H9 (cell line): ENCODE measurements around the gene LPAR1. TPM values are rescaled to one million over a fixed set of nuclear protein-coding genes. Genes with fewer than 3 reads are reported as not detected.

Experiments
- DNase-seq: peaks from one replicate; pipeline ENCODE4 v3.0.0-alpha.2; 2017
- H2AFZ ChIP-seq: one replicate; pipeline ENCODE4 v1.6.1; 2013; ENCODE audit warnings: mild to moderate bottlenecking, low read length, control low read depth, moderate library complexity
- H2AK5ac ChIP-seq: 2 replicates; pipeline ENCODE4 v1.6.1; 2013; ENCODE audit warnings: low read length, control low read depth, mixed read lengths; ENCODE audit not compliant: insufficient read length
- H2BK120ac ChIP-seq: one replicate; pipeline ENCODE4 v1.6.1; 2013; ENCODE audit warnings: low read depth, mild to moderate bottlenecking, low read length, control low read depth, inconsistent platforms; ENCODE audit not compliant: poor library complexity, severe bottlenecking
- H2BK12ac ChIP-seq: 2 replicates; pipeline ENCODE4 v1.6.1; 2013; ENCODE audit warnings: low read length, control low read depth, mixed read lengths, low read depth; ENCODE audit not compliant: insufficient read length
- H2BK15ac ChIP-seq: 2 replicates; pipeline ENCODE4 v1.6.1; 2013; ENCODE audit warnings: low read depth, low read length, control low read depth
- H2BK20ac ChIP-seq: one replicate; pipeline ENCODE4 v1.6.1; 2013; ENCODE audit warnings: low read depth, mild to moderate bottlenecking, low read length, control low read depth, inconsistent platforms; ENCODE audit not compliant: poor library complexity, severe bottlenecking
- H2BK5ac ChIP-seq: 2 replicates; pipeline ENCODE4 v1.6.1; 2013; ENCODE audit warnings: low read length, control low read depth, mixed read lengths; ENCODE audit not compliant: insufficient read length
- H3K14ac ChIP-seq: 2 replicates; pipeline ENCODE4 v1.6.1; 2013; ENCODE audit warnings: low read length, control low read depth; ENCODE audit not compliant: insufficient read depth
- H3K18ac ChIP-seq: 2 replicates; pipeline ENCODE4 v1.6.1; 2013; ENCODE audit warnings: low read depth, mild to moderate bottlenecking, mixed read lengths, low read length, control low read depth; ENCODE audit not compliant: insufficient read length
- H3K23ac ChIP-seq: 2 replicates; pipeline ENCODE4 v1.6.1; 2013; ENCODE audit warnings: low read length, control low read depth, mixed read lengths, low read depth; ENCODE audit not compliant: insufficient read length
- H3K23me2 ChIP-seq: 2 replicates; pipeline ENCODE4 v1.6.1; 2013; ENCODE audit warnings: low read depth, mild to moderate bottlenecking, mixed read lengths, low read length, control low read depth; ENCODE audit not compliant: insufficient read length, poor library complexity, severe bottlenecking
- H3K27ac ChIP-seq: 2 replicates; pipeline ENCODE4 v1.5.1; 2013; ENCODE audit warnings: low read length, control low read depth, mixed read lengths, low read depth; ENCODE audit not compliant: insufficient read length
- H3K27me3 ChIP-seq: 2 replicates; pipeline ENCODE4 v1.6.1; 2013; ENCODE audit warnings: low read length, control low read depth, inconsistent platforms; ENCODE audit not compliant: insufficient read depth
- H3K4ac ChIP-seq: 2 replicates; pipeline ENCODE4 v1.6.1; 2013; ENCODE audit warnings: low read depth, mild to moderate bottlenecking, control low read depth, inconsistent platforms, low read length, moderate library complexity
- H3K4me1 ChIP-seq: 2 replicates; pipeline ENCODE4 v1.6.1; 2013; ENCODE audit warnings: low read length, control low read depth, inconsistent platforms; ENCODE audit not compliant: insufficient read depth
- H3K4me2 ChIP-seq: 2 replicates; pipeline ENCODE4 v1.6.1; 2013; ENCODE audit warnings: low read length, control low read depth, mixed read lengths; ENCODE audit not compliant: insufficient read length, insufficient read depth
- H3K56ac ChIP-seq: 2 replicates; pipeline ENCODE4 v1.6.1; 2013; ENCODE audit warnings: low read depth, mild to moderate bottlenecking, mixed read lengths, low read length, control low read depth; ENCODE audit not compliant: insufficient read length
- H3K79me1 ChIP-seq: 2 replicates; pipeline ENCODE4 v1.6.1; 2013; ENCODE audit warnings: low read depth, mild to moderate bottlenecking, moderate library complexity, low read length, control low read depth, inconsistent platforms; ENCODE audit not compliant: insufficient read depth, poor library complexity, severe bottlenecking
- H3K79me2 ChIP-seq: 2 replicates; pipeline ENCODE4 v1.6.1; 2013; ENCODE audit warnings: low read length, control low read depth, inconsistent platforms; ENCODE audit not compliant: insufficient read depth
- H3K9ac ChIP-seq: 2 replicates; pipeline ENCODE4 v1.6.1; 2013; ENCODE audit warnings: low read length, control low read depth, mixed read lengths; ENCODE audit not compliant: insufficient read length; ENCODE audit errors: extremely low read depth
- H3K9me3 ChIP-seq: one replicate; pipeline ENCODE4 v1.6.1; 2013; ENCODE audit warnings: low read depth, low read length, inconsistent platforms; ENCODE audit not compliant: control insufficient read depth
- H3T11ph ChIP-seq: one replicate; pipeline ENCODE4 v1.6.1; 2013; ENCODE audit warnings: mild to moderate bottlenecking, low read length, control low read depth, inconsistent platforms
- H4K20me1 ChIP-seq: one replicate; pipeline ENCODE4 v1.6.1; 2013; ENCODE audit not compliant: control insufficient read depth, insufficient read length, insufficient read depth
- H4K5ac ChIP-seq: 2 replicates; pipeline ENCODE4 v1.6.1; 2013; ENCODE audit warnings: low read depth, mild to moderate bottlenecking, mixed read lengths, low read length, control low read depth; ENCODE audit not compliant: insufficient read length
- H4K8ac ChIP-seq: replicated peaks from 2 replicates; pipeline ENCODE4 v1.6.1; 2013; ENCODE audit warnings: low read length, control low read depth, mixed read lengths, low read depth; ENCODE audit not compliant: insufficient read length
- H4K91ac ChIP-seq: 2 replicates; pipeline ENCODE4 v1.6.1; 2013; ENCODE audit warnings: low read depth, mild to moderate bottlenecking, moderate library complexity, mixed read lengths, low read length, control low read depth; ENCODE audit not compliant: insufficient read length
- H3K27ac Mint-ChIP-seq, 3 experiments: 2 replicates in 2 of 3; 3 replicates in 1 of 3; pipeline ENCODE4 v1.8.0; 2020 to 2021; ENCODE audit warnings: mixed read lengths in 3 of 3, mild to moderate bottlenecking in 1 of 3, moderate library complexity in 1 of 3
- H3K27me3 Mint-ChIP-seq: 2 replicates; pipeline ENCODE4 v1.8.0; 2021; ENCODE audit warnings: low read depth, mild to moderate bottlenecking, moderate library complexity, mixed read lengths
- H3K36me3 Mint-ChIP-seq, 3 experiments: 2 replicates in 2 of 3; 3 replicates in 1 of 3; pipeline ENCODE4 v1.8.0; 2020 to 2021; ENCODE audit warnings: low read depth in 3 of 3, mixed read lengths in 3 of 3; ENCODE audit not compliant: insufficient read depth in 1 of 3
- H3K4me1 Mint-ChIP-seq, 2 experiments: 2 replicates each; pipeline ENCODE4 v1.8.0; 2020; ENCODE audit warnings: mixed read lengths in 2 of 2
- H3K4me3 Mint-ChIP-seq, 2 experiments: 2 replicates in 1 of 2; 3 replicates in 1 of 2; pipeline ENCODE4 v1.8.0; 2020 to 2021; ENCODE audit warnings: mild to moderate bottlenecking in 2 of 2, mixed read lengths in 2 of 2, moderate library complexity in 1 of 2
- H3K9me3 Mint-ChIP-seq, 2 experiments: 2 replicates in 1 of 2; 3 replicates in 1 of 2; pipeline ENCODE4 v1.8.0; 2020; ENCODE audit warnings: mild to moderate bottlenecking in 2 of 2, mixed read lengths in 2 of 2, moderate library complexity in 1 of 2
- CTCF ChIP-seq: fragments of 200-600 bp; sonication (generic); conservative IDR thresholded peaks from 3 replicates; pipeline ENCODE4 v1.8.0; 2021; ENCODE audit warnings: antibody characterized with exemption, mild to moderate bottlenecking
- WGBS: extraction: QIAGEN DNeasy Blood & Tissue Kit; methylation state at CpG from one replicate; pipeline ENCODE4 v1.1.7; 2013; ENCODE audit warnings: missing lambda C conversion rate, low lambda C conversion rate, mixed read lengths; ENCODE audit not compliant: insufficient read length; ENCODE audit errors: extremely low coverage; 5-methylcytosine and 5-hydroxymethylcytosine counted together
- total RNA-seq: library from RNA; stranded (reverse); gene quantifications from 2 replicates; pipeline ENCODE4 v1.2.1, GENCODE V29; 2021

Gene LPAR1
- total RNA-seq, 1 experiment from 2014 or later: 1.3 TPM

GRCh38 chr9:110996436-110997220 is 41.6 kb downstream of the LPAR1 start:
- H3T11ph ChIP-seq: no peak overlapping the region
- Mint-ChIP-seq H3K27me3 (no peaks in the 10 kb centered on the region), H3K4me3 (no peak overlapping the region), H3K9me3 (no peaks in the 10 kb centered on the region), H3K27ac (no peak overlapping the region), H3K4me1 (peaks cover 9% of the 10 kb centered on the region in 2 experiments), H3K36me3 (no peaks in the 10 kb centered on the region)
- DNase-seq: no peak
- no peak overlapping the region for H3K23ac ChIP-seq
- TF ChIP-seq CTCF: no peak
- no peak overlapping the region for H3K4ac ChIP-seq
- no peak overlapping the region for H2BK15ac ChIP-seq
- H3K18ac ChIP-seq: no peak overlapping the region
- no peaks in the 10 kb centered on the region for H3K4me1 ChIP-seq
- no peak overlapping the region for H2BK12ac ChIP-seq
- H3K9me3 ChIP-seq: no peaks in the 10 kb centered on the region
- no peaks in the 10 kb centered on the region for H3K23me2 ChIP-seq
- H3K79me1 ChIP-seq: no peaks in the 10 kb centered on the region
- H3K14ac ChIP-seq: no peak overlapping the region
- H4K5ac ChIP-seq: no peak overlapping the region
- no peak overlapping the region for H4K8ac ChIP-seq
- H4K91ac ChIP-seq: no peak overlapping the region
- H3K4me2 ChIP-seq: no peak overlapping the region
- no peak overlapping the region for H2BK20ac ChIP-seq
- no peak overlapping the region for H2BK120ac ChIP-seq
- no peak overlapping the region for H2AK5ac ChIP-seq
- no peak overlapping the region for H2BK5ac ChIP-seq
- H3K9ac ChIP-seq: no peak overlapping the region
- no peaks in the 10 kb centered on the region for H4K20me1 ChIP-seq
- H3K27ac ChIP-seq: no peak overlapping the region
- H3K79me2 ChIP-seq: no peaks in the 10 kb centered on the region
- no peak overlapping the region for H2AFZ ChIP-seq
- no peak overlapping the region for H3K56ac ChIP-seq
- H3K27me3 ChIP-seq: no peaks in the 10 kb centered on the region
- WGBS: no CpG with 5 or more reads among the region's 9 CpGs
